ENCODE data around the gene PIM2. TPM values are rescaled to one million over a fixed set of nuclear protein-coding genes. Genes with fewer than 3 reads are reported as not detected.

Gene PIM2
- total RNA-seq, 1 donor from 2014 or later = 5.1 TPM

- Mint-ChIP-seq H3K27me3 (ENCODE audit: low read depth) (no peaks in the 10 kb centered on the region), H3K9me3 (ENCODE audit: low read depth) (no peaks in the 10 kb centered on the region), H3K36me3 (ENCODE audit: low read depth) (peaks cover 6% of the 10 kb centered on the region), H3K4me3 (ENCODE audit: unreplicated experiment) (peak overlapping the region; percentile 89), H3K4me1 (ENCODE audit: low read depth) (peaks cover 13% of the 10 kb centered on the region), H3K27ac (ENCODE audit: unreplicated experiment) (peak overlapping the region; percentile 81)
- no peak for DNase-seq (ENCODE audit: low spot score)
- TF ChIP-seq CTCF (IDR thresholded peaks at IDR 0.05) = no peak
Measured at GRCh38 chrX:48910926-48911411, 7.9 kb downstream of the PIM2 start.

GRCh38 chrX:48909703-48910294 is 9.0 kb downstream of the PIM2 start:
- peak overlapping the region; percentile 89 for H3K4me3 Mint-ChIP-seq (ENCODE audit: unreplicated experiment)

GRCh38 chrX:48908600-48908999 is 10.2 kb downstream of the PIM2 start:
- peaks cover 2% of the 10 kb centered on the region for H3K36me3 Mint-ChIP-seq (ENCODE audit: low read depth)
- no peak overlapping the region for H3K4me3 Mint-ChIP-seq (ENCODE audit: unreplicated experiment)
- DNase-seq (ENCODE audit: low spot score) = no peak
- H3K9me3 Mint-ChIP-seq (ENCODE audit: low read depth) = no peaks in the 10 kb centered on the region
- TF ChIP-seq CTCF (IDR thresholded peaks at IDR 0.05) = no peak
- H3K27ac Mint-ChIP-seq (ENCODE audit: unreplicated experiment) = peak overlapping the region; percentile 49
- peaks cover 13% of the 10 kb centered on the region for H3K4me1 Mint-ChIP-seq (ENCODE audit: low read depth)
- H3K27me3 Mint-ChIP-seq (ENCODE audit: low read depth) = no peaks in the 10 kb centered on the region

More at GRCh38 chrX:48909703-48910294, 9.0 kb downstream of the PIM2 start:
- H3K4me1 Mint-ChIP-seq (ENCODE audit: low read depth) = peaks cover 13% of the 10 kb centered on the region
- H3K9me3 Mint-ChIP-seq (ENCODE audit: low read depth) = no peaks in the 10 kb centered on the region
- no peak for TF ChIP-seq CTCF (IDR thresholded peaks at IDR 0.05)
- H3K36me3 Mint-ChIP-seq (ENCODE audit: low read depth) = peaks cover 5% of the 10 kb centered on the region
- H3K27me3 Mint-ChIP-seq (ENCODE audit: low read depth) = no peaks in the 10 kb centered on the region
- H3K27ac Mint-ChIP-seq (ENCODE audit: unreplicated experiment) = no peak overlapping the region
- DNase-seq (ENCODE audit: low spot score) = no peak

- no peak overlapping the region for H3K4me3 Mint-ChIP-seq (ENCODE audit: unreplicated experiment)
- H3K27me3 Mint-ChIP-seq (ENCODE audit: low read depth) = no peaks in the 10 kb centered on the region
- peaks cover 3% of the 10 kb centered on the region for H3K4me1 Mint-ChIP-seq (ENCODE audit: low read depth)
- DNase-seq (ENCODE audit: low spot score) = peak; percentile 55
- H3K9me3 Mint-ChIP-seq (ENCODE audit: low read depth) = no peaks in the 10 kb centered on the region
- no peak for TF ChIP-seq CTCF (IDR thresholded peaks at IDR 0.05)
- peaks cover 9% of the 10 kb centered on the region for H3K36me3 Mint-ChIP-seq (ENCODE audit: low read depth)
- no peak overlapping the region for H3K27ac Mint-ChIP-seq (ENCODE audit: unreplicated experiment)
Measured at GRCh38 chrX:48905090-48905790, 13.6 kb downstream of the PIM2 start.

- H3K9me3 Mint-ChIP-seq (ENCODE audit: low read depth) = no peaks in the 10 kb centered on the region
- H3K36me3 Mint-ChIP-seq (ENCODE audit: low read depth) = peaks cover 9% of the 10 kb centered on the region
- DNase-seq (ENCODE audit: low spot score) = no peak
- no peak overlapping the region for H3K4me3 Mint-ChIP-seq (ENCODE audit: unreplicated experiment)
- no peaks in the 10 kb centered on the region for H3K27me3 Mint-ChIP-seq (ENCODE audit: low read depth)
- no peaks in the 10 kb centered on the region for H3K4me1 Mint-ChIP-seq (ENCODE audit: low read depth)
- no peak for TF ChIP-seq CTCF (IDR thresholded peaks at IDR 0.05)
- no peak overlapping the region for H3K27ac Mint-ChIP-seq (ENCODE audit: unreplicated experiment)
Measured at GRCh38 chrX:48904626-48905025, 14.2 kb downstream of the PIM2 start.

All from chondrocyte (in vitro differentiated cells).